ENCODE results near the gene UBE2J2.

DNA sequence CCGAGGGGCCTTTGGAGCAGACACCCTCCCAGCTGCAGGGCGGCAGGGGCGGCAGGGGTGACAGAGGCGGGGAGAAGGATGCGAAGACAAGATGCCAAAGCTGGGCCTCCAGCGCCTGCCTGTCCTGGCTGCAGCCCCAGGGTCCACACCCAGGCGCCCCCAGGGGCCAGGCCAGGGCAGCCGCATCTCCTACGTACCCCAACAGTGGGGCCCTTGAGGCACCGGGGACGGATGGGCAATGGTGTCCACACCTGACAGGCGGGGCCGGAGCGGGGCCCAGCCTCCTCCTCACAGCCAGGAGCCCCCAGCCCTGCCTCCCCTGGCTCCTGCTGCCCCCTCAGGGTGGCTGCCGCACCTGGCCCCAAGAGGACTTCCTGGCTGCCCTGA is 34.4 kb downstream of the UBE2J2 start:
- TF ChIP-seq, protein P1, sequence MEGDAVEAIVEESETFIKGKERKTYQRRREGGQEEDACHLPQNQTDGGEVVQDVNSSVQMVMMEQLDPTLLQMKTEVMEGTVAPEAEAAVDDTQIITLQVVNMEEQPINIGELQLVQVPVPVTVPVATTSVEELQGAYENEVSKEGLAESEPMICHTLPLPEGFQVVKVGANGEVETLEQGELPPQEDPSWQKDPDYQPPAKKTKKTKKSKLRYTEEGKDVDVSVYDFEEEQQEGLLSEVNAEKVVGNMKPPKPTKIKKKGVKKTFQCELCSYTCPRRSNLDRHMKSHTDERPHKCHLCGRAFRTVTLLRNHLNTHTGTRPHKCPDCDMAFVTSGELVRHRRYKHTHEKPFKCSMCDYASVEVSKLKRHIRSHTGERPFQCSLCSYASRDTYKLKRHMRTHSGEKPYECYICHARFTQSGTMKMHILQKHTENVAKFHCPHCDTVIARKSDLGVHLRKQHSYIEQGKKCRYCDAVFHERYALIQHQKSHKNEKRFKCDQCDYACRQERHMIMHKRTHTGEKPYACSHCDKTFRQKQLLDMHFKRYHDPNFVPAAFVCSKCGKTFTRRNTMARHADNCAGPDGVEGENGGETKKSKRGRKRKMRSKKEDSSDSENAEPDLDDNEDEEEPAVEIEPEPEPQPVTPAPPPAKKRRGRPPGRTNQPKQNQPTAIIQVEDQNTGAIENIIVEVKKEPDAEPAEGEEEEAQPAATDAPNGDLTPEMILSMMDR (IDR thresholded peaks at IDR 0.05; ENCODE audit: poor library complexity, severe bottlenecking) = no peak
- TF ChIP-seq POLR2AphosphoS5 (IDR thresholded peaks at IDR 0.05) (no peak), MXI1 (conservative IDR thresholded peaks at IDR 0.05; ENCODE audit: poor library complexity, severe bottlenecking) (no peak)

Measured in neural cell (in vitro differentiated cells).